A549 (cell line): ENCODE measurements around the gene NECAB3. TPM values are rescaled to one million over a fixed set of nuclear protein-coding genes. Genes with fewer than 3 reads are reported as not detected.

Experiments used
- ATAC-seq, 2 experiments: fragments of 200-7000 bp in 1 of 2; fragments of >200 bp in 1 of 2; cut with Nextera tagmentation in 1 of 2; cut with Tn5 transposase in 1 of 2; 3 replicates each; pipeline versions ENCODE4 v1.8.0 to v1.9.1; 2018 to 2020; ENCODE audit warnings: mild to moderate bottlenecking in 1 of 2, moderate library complexity in 1 of 2
- CTCF ChIA-PET: fragments of 300-600 bp; sonication (Branson Sonifier 250); formaldehyde crosslinking; extraction: SDS; loops from one replicate; lab custom pipeline; 2021; ENCODE audit warnings: antibody characterized with exemption, inconsistent platforms; lab: Yijun Ruan, JAX
- POLR2A ChIA-PET: fragments of 350-600 bp; formaldehyde crosslinking; extraction: SDS; loops from one replicate; lab custom pipeline; 2021; ENCODE audit warnings: antibody characterized with exemption, inconsistent platforms; lab: Yijun Ruan, JAX
- DNase-seq, 2 experiments: peaks; one replicate each; pipeline versions ENCODE4 v3.0.0 to v3.0.0-alpha.2; 2011 to 2016; ENCODE audit warnings: low read depth in 1 of 2, low spot score in 1 of 2
- FAIRE-seq: peaks from 2 replicates; lab custom pipeline; 2011; peaks lifted over from hg19 to GRCh38; lab: Jason Lieb, UNC
- H3K27ac ChIP-seq, 2 experiments: fragments of >200 bp; sonication (Bioruptor Twin); formaldehyde crosslinking; 3 replicates each; pipeline ENCODE4 v1.5.1; 2016 to 2017
- H3K4me1 ChIP-seq: fragments of >200 bp; sonication (Bioruptor Twin); formaldehyde crosslinking; 3 replicates; pipeline ENCODE4 v1.6.1; 2016
- H3K4me2 ChIP-seq: fragments of >200 bp; sonication (Bioruptor Twin); formaldehyde crosslinking; 3 replicates; pipeline ENCODE4 v1.6.1; 2016
- H3K4me3 ChIP-seq: fragments of >200 bp; sonication (Bioruptor Twin); formaldehyde crosslinking; 3 replicates; pipeline ENCODE4 v1.5.1; 2016
- H3K9me3 ChIP-seq: fragments of >200 bp; sonication (Bioruptor Twin); formaldehyde crosslinking; 3 replicates; pipeline ENCODE4 v1.6.1; 2016
- EHMT2 ChIP-seq: fragments of 200-600 bp; sonication (generic); IDR thresholded peaks from 2 replicates; pipeline ENCODE4 v1.6.1; 2016; ENCODE audit warnings: antibody characterized with exemption, low read depth, mild to moderate bottlenecking, moderate library complexity
- EP300 ChIP-seq, 2 experiments: fragments of >200 bp; sonication (Bioruptor Twin); formaldehyde crosslinking; IDR thresholded peaks; 2 replicates in 1 of 2; 3 replicates in 1 of 2; pipeline ENCODE4 v1.6.1; 2016 to 2017
- FOSB ChIP-seq: fragments of 250-450 bp; sonication (Bioruptor Pico); IDR thresholded peaks from 2 replicates; pipeline ENCODE4 v1.5.0; 2020; ENCODE audit warnings: mild to moderate bottlenecking, moderate library complexity
- FOSL2 ChIP-seq, 2 experiments: fragments of 450-650 bp in 1 of 2; fragments of >200 bp in 1 of 2; sonication (Bioruptor Twin) in 1 of 2; formaldehyde crosslinking; IDR thresholded peaks; 2 replicates each; pipeline versions ENCODE4 v1.5.0 to v1.6.1; 2016 to 2020; ENCODE audit warnings: mild to moderate bottlenecking in 1 of 2, moderate library complexity in 1 of 2
- FOXS1 ChIP-seq: fragments of 250-450 bp; sonication (Bioruptor Pico); IDR thresholded peaks from 2 replicates; pipeline ENCODE4 v1.5.0; 2020; ENCODE audit warnings: mild to moderate bottlenecking, moderate library complexity
- HOXA7 ChIP-seq: fragments of 250-450 bp; sonication (Bioruptor Pico); IDR thresholded peaks from 2 replicates; pipeline ENCODE4 v1.5.0; 2020; ENCODE audit warnings: mild to moderate bottlenecking, moderate library complexity
- JUN ChIP-seq, 2 experiments: fragments of >200 bp; sonication (Bioruptor Twin); formaldehyde crosslinking; IDR thresholded peaks; 2 replicates in 1 of 2; 3 replicates in 1 of 2; pipeline ENCODE4 v1.6.1; 2016 to 2017
- KDM1A ChIP-seq: fragments of 200-600 bp; sonication (generic); IDR thresholded peaks from 2 replicates; pipeline ENCODE4 v1.6.1; 2016; ENCODE audit warnings: low read depth, mild to moderate bottlenecking
- KDM5A ChIP-seq: fragments of 200-600 bp; sonication (generic); IDR thresholded peaks from 2 replicates; pipeline ENCODE4 v1.6.1; 2016; ENCODE audit warnings: antibody characterized with exemption, mild to moderate bottlenecking
- MAFK ChIP-seq: fragments of 450-650 bp; IDR thresholded peaks from 2 replicates; pipeline ENCODE4 v1.6.1; 2014; ENCODE audit not compliant: partially characterized antibody
- NFE2L2 ChIP-seq: fragments of 150-350 bp; conservative IDR thresholded peaks from 2 replicates; pipeline ENCODE4 v1.6.1; 2014; ENCODE audit warnings: low read length
- NR3C1 ChIP-seq: fragments of >200 bp; sonication (Bioruptor Twin); formaldehyde crosslinking; IDR thresholded peaks from 3 replicates; pipeline ENCODE4 v1.6.1; 2017
- PHF8 ChIP-seq: fragments of 200-600 bp; sonication (generic); IDR thresholded peaks from 2 replicates; pipeline ENCODE4 v1.6.1; 2016; ENCODE audit warnings: low read depth, mild to moderate bottlenecking, antibody characterized with exemption, moderate library complexity, borderline replicate concordance
- RCOR1 ChIP-seq: fragments of 150-350 bp; IDR thresholded peaks from 2 replicates; pipeline ENCODE4 v1.6.1; 2014; ENCODE audit warnings: antibody characterized with exemption, low read length, low read depth
- RFX5 ChIP-seq: fragments of 450-650 bp; IDR thresholded peaks from 2 replicates; pipeline ENCODE4 v1.7.1; 2014; ENCODE audit warnings: antibody characterized with exemption, mild to moderate bottlenecking, moderate library complexity
- SMC3 ChIP-seq: fragments of >200 bp; sonication (Bioruptor Twin); formaldehyde crosslinking; IDR thresholded peaks from 3 replicates; pipeline ENCODE4 v1.6.1; 2018; ENCODE audit warnings: inconsistent platforms
- ZFP36 ChIP-seq: fragments of 450-650 bp; IDR thresholded peaks from 2 replicates; pipeline ENCODE4 v1.6.1; 2014; ENCODE audit warnings: borderline replicate concordance; ENCODE audit not compliant: partially characterized antibody
- ZNF302 ChIP-seq: fragments of 250-450 bp; sonication (Bioruptor Pico); IDR thresholded peaks from 2 replicates; pipeline ENCODE4 v1.9.0; 2021; ENCODE audit warnings: inconsistent platforms, mild to moderate bottlenecking, moderate library complexity
- ZSCAN20 ChIP-seq: fragments of 250-450 bp; sonication (Bioruptor Pico); IDR thresholded peaks from 2 replicates; pipeline ENCODE4 v1.8.0; 2022; ENCODE audit warnings: mild to moderate bottlenecking, moderate library complexity
- WGBS: methylation state at CpG from one replicate; pipeline ENCODE4 v1.1.6; 2017; ENCODE audit errors: missing lambda C conversion rate; 5-methylcytosine and 5-hydroxymethylcytosine counted together
- polyA plus RNA-seq, 4 experiments: library from polyadenylated mRNA; depleted of rRNA in 3 of 4; stranded (reverse); fragments of >200 nt; fragmentation: RNase III in 1 of 4; extraction: RNeasy Plus Mini Kit Qiagen cat#74134 plus additional on column Dnase treatment in 1 of 4; gene quantifications; 2 replicates in 3 of 4; 3 replicates in 1 of 4; pipeline ENCODE4 v1.2.3, GENCODE V29; 2011 to 2017
- TF ChIP-seq, protein P1 (sequence below): fragments of 150-350 bp; IDR thresholded peaks from 2 replicates; pipeline ENCODE4 v1.6.1; 2014; ENCODE audit warnings: low read depth, mild to moderate bottlenecking, low read length
- TF ChIP-seq, protein P2 (sequence below): fragments of 200-600 bp; sonication (generic); IDR thresholded peaks from 2 replicates; pipeline ENCODE4 v1.6.1; 2016; ENCODE audit warnings: antibody characterized with exemption, mild to moderate bottlenecking, moderate library complexity
- TF ChIP-seq, protein P3 (sequence below): fragments of >200 bp; sonication (Bioruptor Twin); formaldehyde crosslinking; IDR thresholded peaks from 2 replicates; pipeline ENCODE4 v1.6.1; 2016
- TF ChIP-seq, protein P4 (sequence below): IDR thresholded peaks from 2 replicates; pipeline ENCODE4 v1.6.1; 2012

The NECAB3 gene
- polyA plus RNA-seq, 2 of the 4 experiments (the other 2 are of a cell fraction): 9.3 to 19.3 TPM

DNA sequence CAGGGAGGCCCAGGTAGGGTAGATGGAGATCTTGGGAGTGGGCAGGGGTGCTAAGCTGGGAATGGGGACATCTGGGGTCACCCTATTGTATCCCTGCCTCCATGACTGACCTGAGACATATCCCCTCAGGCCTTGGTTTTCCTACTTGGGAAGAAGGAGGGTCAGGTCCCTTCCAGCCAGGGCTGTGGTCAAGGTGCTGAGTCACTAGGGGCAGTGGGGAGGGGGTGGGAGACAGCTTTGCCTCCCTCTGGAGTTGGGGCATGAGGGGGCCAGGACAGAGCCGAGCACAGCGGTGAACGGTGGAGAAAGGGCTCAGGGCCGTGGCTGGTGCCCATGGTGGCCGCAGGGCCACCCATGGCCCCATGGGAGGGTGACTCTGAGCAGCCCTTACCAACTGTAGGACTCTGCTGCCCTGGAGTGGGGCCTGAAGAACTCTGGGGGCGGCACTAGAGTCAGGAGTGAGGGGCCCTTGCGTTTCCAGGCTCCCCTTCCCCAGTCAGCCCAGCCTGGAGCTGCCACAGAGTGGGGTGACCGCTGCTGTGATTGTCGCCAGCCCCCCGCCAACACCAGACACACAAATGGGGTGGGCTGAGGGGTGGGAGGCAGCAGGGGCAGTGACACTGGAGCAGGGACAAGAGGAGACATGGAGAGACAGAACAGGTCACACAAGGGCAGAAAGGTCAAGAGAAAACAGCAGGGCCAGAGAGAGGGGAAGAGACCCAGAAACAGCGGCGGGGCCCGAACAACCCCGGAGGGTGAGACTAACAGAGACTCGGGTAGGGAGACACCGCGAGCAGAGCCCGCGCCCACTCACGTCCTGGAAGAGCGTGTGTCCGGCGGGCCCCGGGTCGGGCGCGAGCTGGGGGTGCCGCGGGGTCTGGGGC, 576 bp downstream of the NECAB3 start:
- TF ChIP-seq NR3C1: no peak
- TF ChIP-seq KDM5A: no peak
- no peak for TF ChIP-seq FOSB (CRISPR knock-in tag)
- TF ChIP-seq SMC3: no peak
- TF ChIP-seq HOXA7 (CRISPR knock-in tag): no peak
- no peak for TF ChIP-seq NFE2L2
- TF ChIP-seq FOXS1 (CRISPR knock-in tag): no peak
- TF ChIP-seq, protein P1, sequence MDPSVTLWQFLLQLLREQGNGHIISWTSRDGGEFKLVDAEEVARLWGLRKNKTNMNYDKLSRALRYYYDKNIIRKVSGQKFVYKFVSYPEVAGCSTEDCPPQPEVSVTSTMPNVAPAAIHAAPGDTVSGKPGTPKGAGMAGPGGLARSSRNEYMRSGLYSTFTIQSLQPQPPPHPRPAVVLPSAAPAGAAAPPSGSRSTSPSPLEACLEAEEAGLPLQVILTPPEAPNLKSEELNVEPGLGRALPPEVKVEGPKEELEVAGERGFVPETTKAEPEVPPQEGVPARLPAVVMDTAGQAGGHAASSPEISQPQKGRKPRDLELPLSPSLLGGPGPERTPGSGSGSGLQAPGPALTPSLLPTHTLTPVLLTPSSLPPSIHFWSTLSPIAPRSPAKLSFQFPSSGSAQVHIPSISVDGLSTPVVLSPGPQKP: no peak
- no peak for TF ChIP-seq ZSCAN20 (CRISPR knock-in tag)
- TF ChIP-seq EP300 (IDR thresholded peaks at IDR 0.05): no peak
- TF ChIP-seq EHMT2: no peak
- peak overlapping the region; percentile 61 for H3K4me3 ChIP-seq
- peak overlapping the region; percentile 76 to 94 for H3K27ac ChIP-seq
- WGBS: 14% methylated on average over 16 of the region's 29 CpGs
- H3K4me2 ChIP-seq: peak overlapping the region; percentile 82
- H3K4me1 ChIP-seq: peaks cover 23% of the 10 kb centered on the region
- FAIRE-seq (no peak), DNase-seq (peak in 1 of 2 experiments; percentile 64), ATAC-seq (peak; percentile 36 to 66)
- ChIA-PET CTCF (interaction anchor here (1.0 to 1.4 kb wide), 2 partner anchors 20 to 456 kb away, joined by 3 to 5 read pairs; no protein-coding TSS in a partner anchor), POLR2A (interaction anchor here (1.5 kb wide), 1 partner anchor 10 kb away, joined by 3 read pairs; no protein-coding TSS in a partner anchor)
- no peaks in the 10 kb centered on the region for H3K9me3 ChIP-seq

DNA sequence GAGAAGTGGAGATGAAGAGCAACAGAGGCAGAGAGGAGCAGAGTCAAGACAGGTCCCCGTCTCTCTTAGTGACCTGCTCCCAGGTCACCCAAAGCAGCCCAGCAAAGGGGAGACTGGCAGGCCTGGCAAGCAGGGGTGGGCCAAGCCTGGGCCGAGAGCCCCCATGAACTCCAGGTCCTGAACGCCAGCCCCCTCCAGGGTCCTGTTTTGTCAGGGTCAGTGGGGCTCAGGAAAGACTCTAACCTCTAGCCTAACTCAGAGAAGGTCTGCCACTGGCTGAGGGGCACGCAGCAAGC, 1.2 kb downstream of the NECAB3 start:
- peaks cover 23% of the 10 kb centered on the region for H3K4me1 ChIP-seq
- H3K9me3 ChIP-seq: no peaks in the 10 kb centered on the region
- FAIRE-seq (no peak), ATAC-seq (no peak; a peak in 1 of 6 replicates), DNase-seq (no peak)
- peak overlapping the region; percentile 76 to 94 for H3K27ac ChIP-seq
- peak overlapping the region; percentile 61 for H3K4me3 ChIP-seq
- TF ChIP-seq FOSL2 (IDR thresholded peaks at IDR 0.05) (no peak), FOSL2 (CRISPR knock-in tag; IDR thresholded peaks at IDR 0.05) (no peak), ZFP36 (no peak), NFE2L2 (no peak), PHF8 (no peak), RCOR1 (no peak), MAFK (no peak), RFX5 (no peak), ZNF302 (CRISPR knock-in tag) (no peak), KDM5A (no peak), EP300 (IDR thresholded peaks at IDR 0.05) (no peak), JUN (IDR thresholded peaks at IDR 0.05) (no peak), HOXA7 (CRISPR knock-in tag) (no peak), KDM1A (no peak)
- TF ChIP-seq, protein P2, sequence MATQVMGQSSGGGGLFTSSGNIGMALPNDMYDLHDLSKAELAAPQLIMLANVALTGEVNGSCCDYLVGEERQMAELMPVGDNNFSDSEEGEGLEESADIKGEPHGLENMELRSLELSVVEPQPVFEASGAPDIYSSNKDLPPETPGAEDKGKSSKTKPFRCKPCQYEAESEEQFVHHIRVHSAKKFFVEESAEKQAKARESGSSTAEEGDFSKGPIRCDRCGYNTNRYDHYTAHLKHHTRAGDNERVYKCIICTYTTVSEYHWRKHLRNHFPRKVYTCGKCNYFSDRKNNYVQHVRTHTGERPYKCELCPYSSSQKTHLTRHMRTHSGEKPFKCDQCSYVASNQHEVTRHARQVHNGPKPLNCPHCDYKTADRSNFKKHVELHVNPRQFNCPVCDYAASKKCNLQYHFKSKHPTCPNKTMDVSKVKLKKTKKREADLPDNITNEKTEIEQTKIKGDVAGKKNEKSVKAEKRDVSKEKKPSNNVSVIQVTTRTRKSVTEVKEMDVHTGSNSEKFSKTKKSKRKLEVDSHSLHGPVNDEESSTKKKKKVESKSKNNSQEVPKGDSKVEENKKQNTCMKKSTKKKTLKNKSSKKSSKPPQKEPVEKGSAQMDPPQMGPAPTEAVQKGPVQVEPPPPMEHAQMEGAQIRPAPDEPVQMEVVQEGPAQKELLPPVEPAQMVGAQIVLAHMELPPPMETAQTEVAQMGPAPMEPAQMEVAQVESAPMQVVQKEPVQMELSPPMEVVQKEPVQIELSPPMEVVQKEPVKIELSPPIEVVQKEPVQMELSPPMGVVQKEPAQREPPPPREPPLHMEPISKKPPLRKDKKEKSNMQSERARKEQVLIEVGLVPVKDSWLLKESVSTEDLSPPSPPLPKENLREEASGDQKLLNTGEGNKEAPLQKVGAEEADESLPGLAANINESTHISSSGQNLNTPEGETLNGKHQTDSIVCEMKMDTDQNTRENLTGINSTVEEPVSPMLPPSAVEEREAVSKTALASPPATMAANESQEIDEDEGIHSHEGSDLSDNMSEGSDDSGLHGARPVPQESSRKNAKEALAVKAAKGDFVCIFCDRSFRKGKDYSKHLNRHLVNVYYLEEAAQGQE: no peak
- TF ChIP-seq, protein P3, sequence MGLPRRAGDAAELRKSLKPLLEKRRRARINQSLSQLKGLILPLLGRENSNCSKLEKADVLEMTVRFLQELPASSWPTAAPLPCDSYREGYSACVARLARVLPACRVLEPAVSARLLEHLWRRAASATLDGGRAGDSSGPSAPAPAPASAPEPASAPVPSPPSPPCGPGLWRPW: no peak
- TF ChIP-seq, protein P4, sequence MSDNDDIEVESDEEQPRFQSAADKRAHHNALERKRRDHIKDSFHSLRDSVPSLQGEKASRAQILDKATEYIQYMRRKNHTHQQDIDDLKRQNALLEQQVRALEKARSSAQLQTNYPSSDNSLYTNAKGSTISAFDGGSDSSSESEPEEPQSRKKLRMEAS: no peak
- 65% methylated on average over 3 of the region's 4 CpGs for WGBS
- peak overlapping the region; percentile 82 for H3K4me2 ChIP-seq
- POLR2A ChIA-PET: interaction anchor here (1.5 kb wide), 1 partner anchor 9 kb away, joined by 3 read pairs; no protein-coding TSS in a partner anchor
- CTCF ChIA-PET: interaction anchor here (1.0 to 1.4 kb wide), 2 partner anchors 19 to 456 kb away, joined by 3 to 5 read pairs; no protein-coding TSS in a partner anchor
